Measurements from ENCODE around the gene SOX8. TPM values are rescaled to one million over a fixed set of nuclear protein-coding genes. Genes with fewer than 3 reads are reported as not detected.
A peak's percentile ranks its signal among the peaks of the same experiment; 100 is the strongest.

The SOX8 gene
- total RNA-seq, 1 donor from 2014 or later: under 0.01 TPM

DNA sequence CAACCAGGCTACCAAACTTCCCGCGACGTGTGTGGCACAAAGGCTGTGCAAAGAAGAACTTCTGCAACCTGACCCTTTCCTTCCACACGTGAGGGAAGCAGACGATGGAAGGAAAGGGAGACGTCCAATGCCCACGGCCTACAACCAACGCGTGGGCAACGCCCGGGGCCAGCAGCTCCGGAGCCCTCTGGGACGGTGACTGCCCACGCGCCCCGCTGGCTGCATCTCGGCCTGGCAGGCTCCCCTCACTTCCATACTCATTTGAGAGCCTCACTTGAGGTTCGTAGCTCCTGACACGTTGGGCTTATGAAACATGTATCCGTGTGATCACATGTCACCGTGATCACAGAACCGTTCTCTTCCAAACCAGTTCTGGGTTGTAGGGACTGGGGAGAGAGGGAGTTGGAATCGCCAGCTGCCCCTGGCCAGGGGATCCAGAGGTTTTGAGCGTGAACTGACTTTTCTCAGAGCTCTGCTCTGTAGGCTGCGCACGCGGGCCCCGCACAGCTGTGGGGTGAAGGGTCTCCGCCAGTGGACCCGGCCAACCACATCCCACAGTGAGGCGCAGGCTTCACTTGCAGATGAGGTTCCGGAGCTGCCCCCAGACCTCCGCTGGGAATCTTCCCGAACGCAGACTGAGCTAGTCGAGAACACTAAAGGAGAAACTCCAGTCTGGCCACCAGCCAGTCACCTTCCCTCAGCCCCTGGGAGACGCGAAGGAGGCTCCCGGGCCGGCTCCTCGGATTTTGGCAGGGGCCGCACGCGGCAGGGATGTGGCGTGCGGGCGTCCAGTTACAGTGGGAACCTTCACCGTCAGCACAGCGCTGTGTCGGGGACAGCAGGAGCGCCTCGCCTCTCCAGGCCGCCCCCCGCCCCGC lies 11.8 kb upstream of the SOX8 start:
- DNase-seq (ENCODE audit: low read depth) (no peak), FAIRE-seq (no peak)
- H3K36me3 ChIP-seq (ENCODE audit: control insufficient read depth, insufficient read depth, low read length): no peaks in the 10 kb centered on the region
- H3K4me3 ChIP-seq (ENCODE audit: low read depth, low read length): peak overlapping the region; percentile 77
- TF ChIP-seq, protein P1, sequence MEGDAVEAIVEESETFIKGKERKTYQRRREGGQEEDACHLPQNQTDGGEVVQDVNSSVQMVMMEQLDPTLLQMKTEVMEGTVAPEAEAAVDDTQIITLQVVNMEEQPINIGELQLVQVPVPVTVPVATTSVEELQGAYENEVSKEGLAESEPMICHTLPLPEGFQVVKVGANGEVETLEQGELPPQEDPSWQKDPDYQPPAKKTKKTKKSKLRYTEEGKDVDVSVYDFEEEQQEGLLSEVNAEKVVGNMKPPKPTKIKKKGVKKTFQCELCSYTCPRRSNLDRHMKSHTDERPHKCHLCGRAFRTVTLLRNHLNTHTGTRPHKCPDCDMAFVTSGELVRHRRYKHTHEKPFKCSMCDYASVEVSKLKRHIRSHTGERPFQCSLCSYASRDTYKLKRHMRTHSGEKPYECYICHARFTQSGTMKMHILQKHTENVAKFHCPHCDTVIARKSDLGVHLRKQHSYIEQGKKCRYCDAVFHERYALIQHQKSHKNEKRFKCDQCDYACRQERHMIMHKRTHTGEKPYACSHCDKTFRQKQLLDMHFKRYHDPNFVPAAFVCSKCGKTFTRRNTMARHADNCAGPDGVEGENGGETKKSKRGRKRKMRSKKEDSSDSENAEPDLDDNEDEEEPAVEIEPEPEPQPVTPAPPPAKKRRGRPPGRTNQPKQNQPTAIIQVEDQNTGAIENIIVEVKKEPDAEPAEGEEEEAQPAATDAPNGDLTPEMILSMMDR (IDR thresholded peaks at IDR 0.05; ENCODE audit: insufficient read depth, low read length, severe bottlenecking): no peak
- no peaks in the 10 kb centered on the region for H3K27me3 ChIP-seq (ENCODE audit: control insufficient read depth, insufficient read depth, low read length)

DNA sequence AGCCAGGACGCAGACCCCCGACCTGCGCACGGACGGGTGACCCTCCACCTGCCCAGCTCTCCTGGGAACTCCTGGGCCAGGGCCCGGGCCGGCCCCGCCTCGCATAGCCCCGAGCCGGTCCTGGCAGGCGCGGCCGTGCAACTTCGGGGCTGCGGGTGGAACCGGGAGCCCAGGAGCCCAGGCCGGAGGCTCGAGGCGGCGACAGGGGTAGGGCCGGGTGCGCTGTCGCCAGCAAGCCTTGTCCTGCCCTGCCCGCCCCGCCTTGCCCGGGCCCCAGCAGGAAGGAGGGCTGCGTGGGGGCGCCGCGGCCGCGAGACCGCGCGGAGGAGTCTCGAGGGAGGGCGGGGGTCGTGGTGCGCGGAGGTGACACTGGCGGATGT lies 11.2 kb upstream of the SOX8 start:
- Histone ChIP-seq H3K27me3 (ENCODE audit: control insufficient read depth, insufficient read depth, low read length) (no peaks in the 10 kb centered on the region), H3K36me3 (ENCODE audit: control insufficient read depth, insufficient read depth, low read length) (no peaks in the 10 kb centered on the region), H3K4me3 (ENCODE audit: low read depth, low read length) (peak overlapping the region; percentile 77)
- DNase-seq (ENCODE audit: low read depth) (no peak), FAIRE-seq (no peak)
- TF ChIP-seq, protein P1 (IDR thresholded peaks at IDR 0.05; ENCODE audit: insufficient read depth, low read length, severe bottlenecking): no peak

DNA sequence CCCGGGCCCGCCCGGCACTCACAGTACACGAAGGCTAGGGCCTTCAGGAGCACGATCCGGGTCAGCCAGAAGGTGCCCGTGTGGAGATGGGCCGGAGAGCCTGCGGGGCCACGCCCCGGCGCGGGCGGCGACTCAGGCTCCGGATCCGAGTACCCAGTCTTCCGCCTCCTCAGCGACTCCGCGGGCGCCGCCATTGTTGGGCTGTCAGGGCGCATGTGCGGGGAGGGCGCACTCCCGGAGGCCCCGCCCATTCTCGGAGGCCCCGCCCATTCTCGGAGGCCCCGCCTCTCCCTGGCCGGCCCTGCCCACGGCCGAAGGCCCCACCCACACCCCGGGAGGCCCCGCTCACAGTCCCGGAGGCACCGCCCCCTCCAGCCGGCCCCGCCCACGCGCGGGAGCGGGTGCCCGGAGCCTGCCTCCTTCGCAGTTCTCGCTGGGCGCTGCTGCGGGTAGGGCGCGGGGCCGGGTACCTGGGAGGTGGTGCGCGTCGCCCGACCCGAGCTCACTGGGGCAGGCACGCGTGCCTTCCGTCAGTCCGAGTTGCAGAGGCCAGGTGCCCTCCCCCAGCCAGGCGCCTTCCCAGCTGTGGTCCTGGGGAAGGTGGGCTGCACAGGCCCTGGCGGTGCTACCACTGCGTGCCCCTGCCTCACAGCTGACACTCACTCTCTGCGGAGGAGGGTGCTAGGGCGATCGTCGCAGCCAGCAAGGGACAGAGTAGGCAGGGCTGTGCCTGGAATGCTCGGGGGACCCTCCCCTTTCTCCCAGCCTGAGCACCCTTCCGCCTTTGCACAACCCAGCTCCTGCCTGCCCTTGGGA lies 10.6 kb upstream of the SOX8 start, which contains the start of gene LMF1:
TSS of gene LMF1 (minus strand) at position 219 of the 816 bp plus-strand sequence. CDS start at position 215, 4 bp downstream.
- TF ChIP-seq, protein P1 (IDR thresholded peaks at IDR 0.05; ENCODE audit: insufficient read depth, low read length, severe bottlenecking): no peak
- Histone ChIP-seq H3K36me3 (ENCODE audit: control insufficient read depth, insufficient read depth, low read length) (no peaks in the 10 kb centered on the region), H3K4me3 (ENCODE audit: low read depth, low read length) (peak within 1 kb of the TSS; percentile 77), H3K27me3 (ENCODE audit: control insufficient read depth, insufficient read depth, low read length) (no peaks in the 10 kb centered on the region)
- FAIRE-seq: no peak
- DNase-seq (ENCODE audit: low read depth): peak; percentile 62

DNA sequence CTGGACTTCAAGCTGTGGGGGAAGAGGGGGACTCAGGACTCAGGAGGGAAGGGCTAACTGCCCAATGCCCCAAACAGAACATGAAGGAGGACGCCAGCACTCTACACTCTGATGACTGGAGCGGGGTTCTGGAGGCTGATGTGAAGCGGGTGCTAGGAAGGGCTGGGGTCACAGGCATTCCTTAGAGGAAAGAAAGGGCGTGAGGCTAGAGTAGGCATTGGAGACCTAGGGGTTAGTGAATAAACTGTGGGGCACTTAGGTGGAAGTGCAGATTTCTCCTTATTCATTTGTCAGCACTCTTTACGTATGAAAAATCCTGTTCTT lies 10.0 kb upstream of the SOX8 start:
- TF ChIP-seq, protein P1 (IDR thresholded peaks at IDR 0.05; ENCODE audit: insufficient read depth, low read length, severe bottlenecking): no peak
- H3K27me3 ChIP-seq (ENCODE audit: control insufficient read depth, insufficient read depth, low read length): no peaks in the 10 kb centered on the region
- no peak for FAIRE-seq
- DNase-seq (ENCODE audit: low read depth): no peak
- H3K4me3 ChIP-seq (ENCODE audit: low read depth, low read length): no peak overlapping the region
- no peaks in the 10 kb centered on the region for H3K36me3 ChIP-seq (ENCODE audit: control insufficient read depth, insufficient read depth, low read length)

DNA sequence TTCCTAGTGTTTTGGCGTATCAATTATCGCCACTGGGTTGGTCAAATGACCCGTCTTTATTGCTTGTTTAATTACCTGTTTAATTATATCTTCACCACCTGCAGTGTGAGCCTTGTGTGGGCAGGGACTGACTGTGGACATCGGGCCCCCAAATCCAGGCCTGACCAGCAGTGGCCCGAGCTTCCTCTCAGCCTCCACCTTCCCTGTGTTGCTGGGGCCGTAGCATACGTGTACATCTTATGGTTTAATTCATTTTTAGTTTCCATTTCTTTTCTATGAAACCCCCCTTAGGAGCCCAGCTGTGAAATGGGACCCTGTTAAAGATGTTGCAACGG lies 9.6 kb upstream of the SOX8 start:
- no peaks in the 10 kb centered on the region for H3K27me3 ChIP-seq (ENCODE audit: control insufficient read depth, insufficient read depth, low read length)
- DNase-seq (ENCODE audit: low read depth) (no peak), FAIRE-seq (no peak)

More for the DNA sequence above, 9.6 kb upstream of the SOX8 start:
- Histone ChIP-seq H3K4me3 (ENCODE audit: low read depth, low read length) (no peak overlapping the region), H3K36me3 (ENCODE audit: control insufficient read depth, insufficient read depth, low read length) (no peaks in the 10 kb centered on the region)
- TF ChIP-seq, protein P1 (IDR thresholded peaks at IDR 0.05; ENCODE audit: insufficient read depth, low read length, severe bottlenecking): no peak

Measured in bronchial epithelial cell (primary cell).